WTC11 (cell line): ENCODE data around the gene SELENON. TPM values are rescaled to one million over a fixed set of nuclear protein-coding genes. Genes with fewer than 3 reads are reported as not detected.

Experiments used
- ATAC-seq: fragments of 200-7000 bp; cut with Tn5 transposase; 2 replicates; pipeline ENCODE4 v1.10.0; 2021; ENCODE audit warnings: mild to moderate bottlenecking, moderate library complexity
- CTCF ChIA-PET: fragments of 300-600 bp; sonication (Branson Sonifier 250); formaldehyde crosslinking; loops from one replicate; lab custom pipeline; 2021; ENCODE audit warnings: antibody characterized with exemption; lab: Charles Lee
- POLR2A ChIA-PET: fragments of 350-600 bp; sonication (Branson Sonifier 250); formaldehyde crosslinking; loops from one replicate; lab custom pipeline; 2021; ENCODE audit warnings: antibody characterized with exemption; lab: Charles Lee
- DNase-seq: peaks from one replicate; pipeline ENCODE4 v3.0.0; 2021; ENCODE audit warnings: low spot score
- H3K27ac Mint-ChIP-seq: 2 replicates; pipeline ENCODE4 v1.8.0; 2021; ENCODE audit warnings: mixed read lengths
- H3K27me3 Mint-ChIP-seq: 2 replicates; pipeline ENCODE4 v1.8.0; 2021; ENCODE audit warnings: low read depth, mild to moderate bottlenecking, moderate library complexity, mixed read lengths
- H3K36me3 Mint-ChIP-seq: 2 replicates; pipeline ENCODE4 v1.8.0; 2021; ENCODE audit warnings: mixed read lengths
- H3K4me1 Mint-ChIP-seq: 2 replicates; pipeline ENCODE4 v1.8.0; 2022; ENCODE audit warnings: mixed read lengths
- H3K4me3 Mint-ChIP-seq: 2 replicates; pipeline ENCODE4 v1.8.0; 2021; ENCODE audit warnings: mild to moderate bottlenecking, moderate library complexity, mixed read lengths
- H3K9me3 Mint-ChIP-seq: 2 replicates; pipeline ENCODE4 v1.8.0; 2021; ENCODE audit warnings: mixed read lengths
- ATF6 ChIP-seq: sonication (generic); formaldehyde crosslinking; IDR thresholded peaks from 2 replicates; pipeline ENCODE4 v1.8.1; 2023; ENCODE audit warnings: mild to moderate bottlenecking, missing genetic modification reagents
- CREM ChIP-seq: sonication (generic); formaldehyde crosslinking; IDR thresholded peaks from 2 replicates; pipeline ENCODE4 v1.8.1; 2022; ENCODE audit warnings: mild to moderate bottlenecking, missing genetic modification reagents, moderate library complexity
- CTCF ChIP-seq: fragments of 200-600 bp; IDR thresholded peaks from 2 replicates; pipeline ENCODE4 v1.8.0; 2022; ENCODE audit warnings: antibody characterized with exemption
- E2F5 ChIP-seq: sonication (generic); formaldehyde crosslinking; IDR thresholded peaks from 2 replicates; pipeline ENCODE4 v1.8.1; 2022; ENCODE audit warnings: mild to moderate bottlenecking, moderate library complexity, missing genetic modification reagents
- EMX1 ChIP-seq: fragments of 250-450 bp; sonication (Bioruptor Pico); IDR thresholded peaks from 2 replicates; pipeline ENCODE4 v1.8.0; 2021; ENCODE audit warnings: mild to moderate bottlenecking
- GABPB1 ChIP-seq: sonication (generic); formaldehyde crosslinking; IDR thresholded peaks from 2 replicates; pipeline ENCODE4 v1.8.1; 2023; ENCODE audit warnings: mild to moderate bottlenecking, missing genetic modification reagents
- GTF2I ChIP-seq: fragments of 250-450 bp; sonication (Bioruptor Pico); conservative IDR thresholded peaks from 2 replicates; pipeline ENCODE4 v1.4.0; 2021; ENCODE audit warnings: mild to moderate bottlenecking
- MLX ChIP-seq: sonication (generic); formaldehyde crosslinking; IDR thresholded peaks from 2 replicates; pipeline ENCODE4 v1.8.1; 2023; ENCODE audit warnings: mild to moderate bottlenecking, missing genetic modification reagents, moderate library complexity
- NR3C1 ChIP-seq: sonication (generic); formaldehyde crosslinking; conservative IDR thresholded peaks from 2 replicates; pipeline ENCODE4 v1.8.1; 2023; ENCODE audit warnings: low read depth, mild to moderate bottlenecking, missing genetic modification reagents
- TCF7 ChIP-seq: sonication (generic); formaldehyde crosslinking; IDR thresholded peaks from 2 replicates; pipeline ENCODE4 v1.8.0; 2022; ENCODE audit warnings: mild to moderate bottlenecking, low read depth, missing genetic modification reagents, moderate library complexity
- TEAD1 ChIP-seq: sonication (generic); formaldehyde crosslinking; IDR thresholded peaks from 2 replicates; pipeline ENCODE4 v1.8.0; 2022; ENCODE audit warnings: mild to moderate bottlenecking, missing genetic modification reagents
- ZNF317 ChIP-seq: sonication (generic); formaldehyde crosslinking; IDR thresholded peaks from 2 replicates; pipeline ENCODE4 v1.8.1; 2023; ENCODE audit warnings: low read depth, mild to moderate bottlenecking, moderate library complexity, missing genetic modification reagents, borderline replicate concordance
- ZNF671 ChIP-seq: fragments of 250-450 bp; sonication (Bioruptor Pico); IDR thresholded peaks from 2 replicates; pipeline ENCODE4 v1.8.0; 2021; ENCODE audit warnings: mild to moderate bottlenecking
- total RNA-seq: library from RNA; stranded (reverse); gene quantifications from 3 replicates; pipeline ENCODE4 v1.2.3, GENCODE V29; 2021

The SELENON gene
- total RNA-seq, 1 experiment from 2014 or later, result 80.2 TPM

- TF ChIP-seq MLX (CRISPR knock-in tag), result no peak
- TF ChIP-seq EMX1 (CRISPR knock-in tag), result no peak
These were observed 9.9 kb downstream of the SELENON start (continued) for GRCh38 chr1:25809929-25810328.

GRCh38 chr1:25810341-25811299, 10.6 kb downstream of the SELENON start:
- H3K27me3 Mint-ChIP-seq, result no peaks in the 10 kb centered on the region
- POLR2A ChIA-PET, result interaction anchor here (0.6 kb wide), 2 partner anchors 86 to 195 kb away, joined by 3 read pairs; no protein-coding TSS in a partner anchor
- H3K4me1 Mint-ChIP-seq, result 0 out of 2 replicates have a peak, but pooled peaks cover 3% of the 10 kb centered on the region
- no peak for TF ChIP-seq NR3C1 (CRISPR knock-in tag)
- peak; percentile 37; the same call in 1 of the 2 replicates for TF ChIP-seq TEAD1 (CRISPR knock-in tag)
- TF ChIP-seq CTCF, result peak; percentile 90
- TF ChIP-seq E2F5, result no peak
- no peak for TF ChIP-seq ATF6 (CRISPR knock-in tag)
- H3K36me3 Mint-ChIP-seq, result peaks cover 23% of the 10 kb centered on the region
- ATAC-seq (peak; percentile 81), DNase-seq (peak; percentile 96)
- H3K27ac Mint-ChIP-seq, result no peak overlapping the region
- H3K4me3 Mint-ChIP-seq, result no peak overlapping the region
- H3K9me3 Mint-ChIP-seq, result no peaks in the 10 kb centered on the region
- CTCF ChIA-PET, result interaction anchor here (0.6 to 4.7 kb wide), 44 partner anchors 8 to 571 kb away, joined by 3 to 80 read pairs (median 4); partner anchors contain the start of genes EXTL1, LDLRAP1, MAN1C1 and MTFR1L

GRCh38 chr1:25811384-25812082, 11.5 kb downstream of the SELENON start:
- no peaks in the 10 kb centered on the region for H3K27me3 Mint-ChIP-seq
- no peak for TF ChIP-seq ZNF317 (CRISPR knock-in tag)
- TF ChIP-seq GABPB1 (CRISPR knock-in tag), result no peak
- no peak for TF ChIP-seq ZNF671
- TF ChIP-seq GTF2I (CRISPR knock-in tag), result no peak
- TF ChIP-seq CREM (CRISPR knock-in tag), result no peak
- TF ChIP-seq TCF7 (CRISPR knock-in tag), result no peak
- CTCF ChIA-PET, result interaction anchor here (1.0 to 4.7 kb wide), 19 partner anchors 13 to 309 kb away, joined by 3 to 80 read pairs (median 6); partner anchors contain the start of genes LDLRAP1 and SELENON

More at GRCh38 chr1:25811384-25812082, 11.5 kb downstream of the SELENON start:
- POLR2A ChIA-PET, result no interaction called here
- Mint-ChIP-seq H3K36me3 (peaks cover 14% of the 10 kb centered on the region), H3K9me3 (no peaks in the 10 kb centered on the region), H3K27ac (no peak overlapping the region), H3K4me3 (no peak overlapping the region), H3K4me1 (0 out of 2 replicates have a peak, but pooled peaks cover 3% of the 10 kb centered on the region)
- DNase-seq (no peak), ATAC-seq (no peak)
